Measurements from ENCODE around the gene INVS.
"Not testable (repeated sequence)": the region's sequence is repeated elsewhere in the genome, so short reads cannot be mapped to it uniquely, and the experiment has no call there.

INVS gene, protein sequence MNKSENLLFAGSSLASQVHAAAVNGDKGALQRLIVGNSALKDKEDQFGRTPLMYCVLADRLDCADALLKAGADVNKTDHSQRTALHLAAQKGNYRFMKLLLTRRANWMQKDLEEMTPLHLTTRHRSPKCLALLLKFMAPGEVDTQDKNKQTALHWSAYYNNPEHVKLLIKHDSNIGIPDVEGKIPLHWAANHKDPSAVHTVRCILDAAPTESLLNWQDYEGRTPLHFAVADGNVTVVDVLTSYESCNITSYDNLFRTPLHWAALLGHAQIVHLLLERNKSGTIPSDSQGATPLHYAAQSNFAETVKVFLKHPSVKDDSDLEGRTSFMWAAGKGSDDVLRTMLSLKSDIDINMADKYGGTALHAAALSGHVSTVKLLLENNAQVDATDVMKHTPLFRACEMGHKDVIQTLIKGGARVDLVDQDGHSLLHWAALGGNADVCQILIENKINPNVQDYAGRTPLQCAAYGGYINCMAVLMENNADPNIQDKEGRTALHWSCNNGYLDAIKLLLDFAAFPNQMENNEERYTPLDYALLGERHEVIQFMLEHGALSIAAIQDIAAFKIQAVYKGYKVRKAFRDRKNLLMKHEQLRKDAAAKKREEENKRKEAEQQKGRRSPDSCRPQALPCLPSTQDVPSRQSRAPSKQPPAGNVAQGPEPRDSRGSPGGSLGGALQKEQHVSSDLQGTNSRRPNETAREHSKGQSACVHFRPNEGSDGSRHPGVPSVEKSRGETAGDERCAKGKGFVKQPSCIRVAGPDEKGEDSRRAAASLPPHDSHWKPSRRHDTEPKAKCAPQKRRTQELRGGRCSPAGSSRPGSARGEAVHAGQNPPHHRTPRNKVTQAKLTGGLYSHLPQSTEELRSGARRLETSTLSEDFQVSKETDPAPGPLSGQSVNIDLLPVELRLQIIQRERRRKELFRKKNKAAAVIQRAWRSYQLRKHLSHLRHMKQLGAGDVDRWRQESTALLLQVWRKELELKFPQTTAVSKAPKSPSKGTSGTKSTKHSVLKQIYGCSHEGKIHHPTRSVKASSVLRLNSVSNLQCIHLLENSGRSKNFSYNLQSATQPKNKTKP

GRCh38 chr9:100098887-100099721, at the start of gene INVS, which contains the start of gene ERP44:
Gene INVS (plus strand): TSS chr9:100099243. CDS start chr9:100104522, 5,279 bp downstream.
Gene ERP44 (minus strand): TSS chr9:100099000. CDS start chr9:100098840, 160 bp downstream.
- in situ Hi-C loops (cut with HindIII; ENCODE audit: low sequenced_read_pairs): no loop called here

GRCh38 chr9:100049551-100049950, 49.5 kb upstream of the INVS start:
- in situ Hi-C loops (cut with HindIII; ENCODE audit: low sequenced_read_pairs): no loop called here

DNA sequence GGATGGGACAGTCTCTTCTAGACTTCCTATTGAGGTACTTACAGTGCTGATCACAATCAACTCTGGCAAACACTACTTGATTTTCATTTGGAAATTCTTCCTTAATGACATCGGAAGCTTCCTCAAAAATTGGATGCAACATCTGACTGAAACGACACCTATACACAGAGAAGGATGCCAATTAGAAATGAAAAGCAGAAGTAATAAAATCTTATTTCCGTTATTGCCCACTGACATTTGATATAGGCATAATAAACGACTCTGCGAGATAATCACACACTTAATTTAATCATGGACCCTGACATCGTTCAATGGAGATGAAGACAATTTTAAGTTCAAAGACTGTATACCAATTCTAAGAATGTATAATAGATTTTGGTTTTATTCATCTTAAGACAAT, 46.7 kb upstream of the INVS start:
- in situ Hi-C loops (cut with HindIII; ENCODE audit: low sequenced_read_pairs): no loop called here

DNA sequence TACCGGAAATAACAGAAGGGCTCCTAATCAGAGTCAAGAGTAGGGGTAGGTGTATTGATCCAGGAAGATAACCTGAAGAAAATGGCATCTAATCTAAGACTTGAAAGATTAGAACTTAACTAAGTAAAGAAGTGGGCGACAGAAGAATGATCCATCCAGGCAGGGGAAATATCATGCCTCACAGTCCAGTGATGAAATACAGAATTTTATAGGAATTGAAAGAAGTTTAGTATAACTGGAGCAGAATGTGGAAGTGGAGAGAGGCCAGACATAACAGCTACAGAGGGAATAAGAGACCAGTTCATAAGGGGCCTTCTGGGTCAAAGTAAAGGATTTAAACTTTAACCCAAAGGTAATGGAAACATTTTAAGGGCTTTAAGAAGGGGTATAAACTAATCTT, 42.5 kb upstream of the INVS start:
- in situ Hi-C loops (cut with HindIII; ENCODE audit: low sequenced_read_pairs): no loop called here

- in situ Hi-C loops (cut with HindIII; ENCODE audit: low sequenced_read_pairs): no loop called here
Observed at GRCh38 chr9:100057624-100058023, 41.4 kb upstream of the INVS start.

DNA sequence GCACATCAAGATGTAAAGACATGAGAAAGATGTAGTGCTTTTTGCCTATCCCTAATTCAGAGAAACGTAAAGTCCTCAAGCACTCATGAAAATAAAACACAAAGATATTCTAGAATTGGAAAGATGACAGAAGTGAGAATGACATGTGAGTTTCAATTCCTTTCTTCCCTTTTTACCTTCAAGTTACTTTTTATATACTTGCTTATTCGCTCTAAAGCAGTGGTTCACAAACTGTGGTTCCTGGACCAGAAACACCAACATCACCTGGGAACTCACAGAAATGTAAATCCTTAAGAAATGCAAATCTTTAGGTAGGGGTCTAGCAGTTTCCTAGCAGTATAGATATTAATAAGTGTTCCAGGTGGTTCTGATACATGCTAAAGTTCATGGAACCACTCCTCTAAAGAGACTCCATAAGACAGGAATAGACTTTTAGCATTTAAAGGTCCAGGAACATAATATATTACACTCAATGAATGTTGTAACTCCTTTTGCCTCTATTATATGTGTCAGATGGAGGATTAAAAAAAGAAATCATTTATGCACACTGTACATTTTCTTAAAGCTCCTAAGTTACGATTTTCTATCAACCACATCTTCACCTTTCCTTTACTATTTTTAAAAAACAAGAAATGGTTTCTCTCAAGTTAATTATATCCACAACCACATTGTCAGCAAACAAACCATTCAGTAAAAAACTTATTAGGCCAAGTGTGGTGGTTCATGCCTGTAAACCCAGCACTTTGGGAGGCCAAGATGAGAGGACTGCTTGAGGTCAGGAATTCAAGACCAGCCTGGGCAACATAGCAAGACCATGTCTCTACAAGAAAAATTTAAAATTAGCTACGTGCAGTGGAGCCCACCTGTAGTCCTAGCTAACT, 40.1 kb upstream of the INVS start:
- in situ Hi-C loops (cut with HindIII; ENCODE audit: low sequenced_read_pairs): no loop called here

GRCh38 chr9:100062683-100063082, 36.4 kb upstream of the INVS start:
- in situ Hi-C loops (cut with HindIII; ENCODE audit: low sequenced_read_pairs): not testable (repeated sequence)

- in situ Hi-C loops (cut with HindIII; ENCODE audit: low sequenced_read_pairs): no loop called here
Observed at GRCh38 chr9:100063185-100063584, 35.9 kb upstream of the INVS start.

GRCh38 chr9:100064872-100065581, 34.0 kb upstream of the INVS start:
- in situ Hi-C loops (cut with HindIII; ENCODE audit: low sequenced_read_pairs): no loop called here

GRCh38 chr9:100066539-100066938, 32.5 kb upstream of the INVS start:
- in situ Hi-C loops (cut with HindIII; ENCODE audit: low sequenced_read_pairs): no loop called here

DNA sequence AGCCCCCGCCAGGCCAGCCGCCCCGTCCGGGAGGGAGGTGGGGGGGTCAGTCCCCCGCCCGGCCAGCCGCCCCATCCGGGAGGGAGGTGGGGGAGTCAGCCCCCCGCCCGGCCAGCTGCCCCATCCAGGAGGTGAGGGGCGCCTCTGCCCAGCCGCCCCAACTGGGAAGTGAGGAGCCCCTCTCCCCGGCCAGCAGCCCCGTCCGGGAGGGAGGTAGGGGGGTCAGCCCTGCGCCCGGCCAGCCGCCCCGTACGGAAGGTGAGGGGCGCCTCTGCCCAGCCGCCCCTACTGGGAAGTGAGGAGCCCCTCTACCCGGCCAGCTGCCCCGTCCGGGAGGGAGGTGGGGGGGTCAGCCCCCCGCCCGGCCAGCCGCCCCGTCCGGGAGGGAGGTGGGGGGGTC, 31.1 kb upstream of the INVS start:
- in situ Hi-C loops (cut with HindIII; ENCODE audit: low sequenced_read_pairs): not testable (repeated sequence)

- in situ Hi-C loops (cut with HindIII; ENCODE audit: low sequenced_read_pairs): not testable (repeated sequence)
Observed at GRCh38 chr9:100069068-100069467, 30.0 kb upstream of the INVS start.

DNA sequence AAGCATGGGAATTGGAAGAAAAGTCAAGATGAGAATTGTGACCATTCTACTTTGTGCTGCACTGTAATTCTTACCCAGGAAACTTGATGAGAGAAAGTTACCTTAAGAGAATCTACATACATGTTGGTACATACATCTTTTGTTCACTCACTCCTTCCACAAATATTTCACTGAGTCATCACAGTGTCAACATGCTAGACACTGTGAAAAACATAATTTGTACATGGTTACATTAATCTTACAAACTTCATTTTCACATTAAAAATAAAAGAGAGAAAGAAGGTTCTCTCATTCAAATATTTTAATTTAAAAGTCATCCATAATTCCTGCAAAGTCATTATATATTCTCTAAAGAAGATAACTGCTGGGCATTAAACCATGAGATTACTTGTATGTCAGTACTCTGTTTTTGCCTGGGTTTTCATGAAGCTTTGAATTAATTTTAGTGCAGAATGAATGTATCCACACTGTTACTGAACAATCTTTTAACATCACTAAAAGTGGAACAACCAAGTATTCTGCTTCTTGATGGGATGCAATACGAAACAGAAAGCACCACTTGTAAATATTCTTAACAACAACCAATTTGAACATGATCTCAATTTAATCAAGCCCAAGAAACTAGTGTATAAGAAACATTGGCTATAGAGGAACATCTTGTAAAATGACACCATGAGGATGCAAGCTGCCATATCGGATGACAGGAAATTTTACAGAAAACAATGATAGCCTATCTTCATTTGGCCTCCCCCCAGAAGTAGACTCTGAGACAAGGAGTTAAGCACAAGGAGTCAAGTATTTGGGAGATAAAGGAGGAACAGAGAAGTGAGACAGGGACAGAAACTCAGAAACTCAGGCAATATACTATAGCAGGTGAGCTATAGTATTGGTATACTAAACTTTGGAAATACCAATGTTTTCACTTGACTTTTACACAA, 28.7 kb upstream of the INVS start:
- in situ Hi-C loops (cut with HindIII; ENCODE audit: low sequenced_read_pairs): no loop called here

- in situ Hi-C loops (cut with HindIII; ENCODE audit: low sequenced_read_pairs): no loop called here
Observed at GRCh38 chr9:100071271-100071670, 27.8 kb upstream of the INVS start.

GRCh38 chr9:100072805-100073204, 26.2 kb upstream of the INVS start:
- in situ Hi-C loops (cut with HindIII; ENCODE audit: low sequenced_read_pairs): no loop called here

GRCh38 chr9:100074093-100074492, 24.9 kb upstream of the INVS start:
- in situ Hi-C loops (cut with HindIII; ENCODE audit: low sequenced_read_pairs): no loop called here

GRCh38 chr9:100074989-100075388, 24.1 kb upstream of the INVS start:
- in situ Hi-C loops (cut with HindIII; ENCODE audit: low sequenced_read_pairs): no loop called here

GRCh38 chr9:100076256-100076655, 22.8 kb upstream of the INVS start:
- in situ Hi-C loops (cut with HindIII; ENCODE audit: low sequenced_read_pairs): not testable (repeated sequence)

All from endothelial cell of hepatic sinusoid (primary cell).